Natural killer cell (primary cell): ENCODE measurements around the gene AREL1. TPM values are rescaled to one million over a fixed set of nuclear protein-coding genes. Genes with fewer than 3 reads are reported as not detected.

ENCODE experiments used
- ATAC-seq, 3 donors: fragments of 150-1000 bp in 2 of 3; fragments of 200-7000 bp in 1 of 3; cut with Tn5 transposase; 1 replicate in 1 of 3; 2 replicates in 2 of 3; pipeline ENCODE4 v1.10.0; 2021; ENCODE audit warnings: mild to moderate bottlenecking in 2 of 3, moderate library complexity in 2 of 3
- DNase-seq, 2 donors: peaks; one replicate each; pipeline versions ENCODE4 v3.0.0 to v3.0.0-alpha.2; 2013 to 2021; ENCODE audit warnings: mixed read lengths in 1 of 2
- H3K27ac ChIP-seq: one replicate; pipeline ENCODE4 v1.5.1; 2013; ENCODE audit warnings: mild to moderate bottlenecking, low read length
- H3K27me3 ChIP-seq: one replicate; pipeline ENCODE4 v1.6.1; 2013; ENCODE audit warnings: low read length; ENCODE audit not compliant: control insufficient read depth, insufficient read depth
- H3K36me3 ChIP-seq: one replicate; pipeline ENCODE4 v1.6.1; 2013; ENCODE audit warnings: low read length; ENCODE audit not compliant: control insufficient read depth, insufficient read depth
- H3K4me1 ChIP-seq: one replicate; pipeline ENCODE4 v1.6.1; 2013; ENCODE audit warnings: low read length; ENCODE audit not compliant: control insufficient read depth, insufficient read depth
- H3K4me3 ChIP-seq: one replicate; pipeline ENCODE4 v1.5.1; 2013; ENCODE audit warnings: low read length
- H3K9me3 ChIP-seq: one replicate; pipeline ENCODE4 v1.6.1; 2013; ENCODE audit warnings: low read length; ENCODE audit not compliant: control insufficient read depth, insufficient read depth
- H3K27ac Mint-ChIP-seq, 2 donors: one replicate each; pipeline ENCODE4 v1.8.0; 2022; ENCODE audit warnings: mild to moderate bottlenecking in 2 of 2, mixed read lengths in 2 of 2, moderate library complexity in 1 of 2
- H3K27me3 Mint-ChIP-seq, 2 donors: one replicate each; pipeline ENCODE4 v1.8.0; 2022; ENCODE audit warnings: low read depth in 2 of 2, mixed read lengths in 2 of 2
- H3K36me3 Mint-ChIP-seq: one replicate; pipeline ENCODE4 v1.8.0; 2022; ENCODE audit warnings: mixed read lengths
- H3K4me1 Mint-ChIP-seq, 2 donors: one replicate each; pipeline ENCODE4 v1.8.0; 2022; ENCODE audit warnings: mixed read lengths in 2 of 2
- H3K4me3 Mint-ChIP-seq: one replicate; pipeline ENCODE4 v1.8.0; 2022; ENCODE audit warnings: mild to moderate bottlenecking, moderate library complexity, mixed read lengths
- H3K9me3 Mint-ChIP-seq, 2 donors: one replicate each; pipeline ENCODE4 v1.8.0; 2022; ENCODE audit warnings: mixed read lengths in 2 of 2
- WGBS: methylation state at CpG from one replicate; pipeline ENCODE4 v1.1.7; 2013; ENCODE audit warnings: missing lambda C conversion rate; ENCODE audit not compliant: insufficient coverage; 5-methylcytosine and 5-hydroxymethylcytosine counted together
- intact Hi-C: fragments of 100-400 bp; cut with micrococcal nuclease; formaldehyde crosslinking; loops from one replicate; pipeline ENCODE4 v1.14.2; 2022
- total RNA-seq, 4 donors: library from RNA; stranded (reverse); fragments of 120-200 nt in 1 of 4; gene quantifications; one replicate each; pipeline versions ENCODE4 v1.2.3 to v1.2.4, GENCODE V29; 2013 to 2022
- TF ChIP-seq, protein P1 (sequence below): fragments of 200-600 bp; IDR thresholded peaks from one replicate; pipeline ENCODE4 v1.8.0; 2022; ENCODE audit warnings: antibody characterized with exemption

The AREL1 gene
- total RNA-seq, 3 donors from 2014 or later (not counting 1 experiment from before 2014, with no cell fraction given), result 65.9 to 83.0 (median 82.3) TPM

DNA sequence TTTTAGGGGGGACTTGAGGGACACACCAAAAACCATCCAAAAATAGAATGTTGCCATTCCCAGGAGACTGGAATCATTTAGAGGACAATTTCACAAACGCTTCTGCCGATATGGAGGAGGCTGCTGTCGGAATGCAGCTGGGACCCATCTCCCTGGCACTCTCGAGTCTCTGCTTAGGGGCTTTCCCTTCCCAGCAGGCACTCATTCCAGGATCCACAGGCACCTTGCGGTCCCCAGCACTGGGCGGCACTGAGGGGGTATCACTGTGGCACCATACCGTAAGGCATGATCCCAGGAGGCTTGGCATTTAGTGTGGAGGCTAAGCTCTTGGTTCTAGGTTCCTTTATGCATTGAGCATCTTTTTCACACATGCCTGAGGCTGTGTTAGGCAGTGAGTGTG, 64.3 kb downstream of the AREL1 start:
- TF ChIP-seq, protein P1, sequence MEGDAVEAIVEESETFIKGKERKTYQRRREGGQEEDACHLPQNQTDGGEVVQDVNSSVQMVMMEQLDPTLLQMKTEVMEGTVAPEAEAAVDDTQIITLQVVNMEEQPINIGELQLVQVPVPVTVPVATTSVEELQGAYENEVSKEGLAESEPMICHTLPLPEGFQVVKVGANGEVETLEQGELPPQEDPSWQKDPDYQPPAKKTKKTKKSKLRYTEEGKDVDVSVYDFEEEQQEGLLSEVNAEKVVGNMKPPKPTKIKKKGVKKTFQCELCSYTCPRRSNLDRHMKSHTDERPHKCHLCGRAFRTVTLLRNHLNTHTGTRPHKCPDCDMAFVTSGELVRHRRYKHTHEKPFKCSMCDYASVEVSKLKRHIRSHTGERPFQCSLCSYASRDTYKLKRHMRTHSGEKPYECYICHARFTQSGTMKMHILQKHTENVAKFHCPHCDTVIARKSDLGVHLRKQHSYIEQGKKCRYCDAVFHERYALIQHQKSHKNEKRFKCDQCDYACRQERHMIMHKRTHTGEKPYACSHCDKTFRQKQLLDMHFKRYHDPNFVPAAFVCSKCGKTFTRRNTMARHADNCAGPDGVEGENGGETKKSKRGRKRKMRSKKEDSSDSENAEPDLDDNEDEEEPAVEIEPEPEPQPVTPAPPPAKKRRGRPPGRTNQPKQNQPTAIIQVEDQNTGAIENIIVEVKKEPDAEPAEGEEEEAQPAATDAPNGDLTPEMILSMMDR, result no peak
- no peaks in the 10 kb centered on the region for H3K9me3 Mint-ChIP-seq
- ATAC-seq (no peak), DNase-seq (no peak)
- H3K4me1 ChIP-seq, result peaks cover 20% of the 10 kb centered on the region
- H3K4me3 ChIP-seq, result no peak overlapping the region
- no peaks in the 10 kb centered on the region for H3K9me3 ChIP-seq
- H3K36me3 ChIP-seq, result no peaks in the 10 kb centered on the region
- no peak overlapping the region for H3K27ac ChIP-seq
- no peaks in the 10 kb centered on the region for H3K27me3 ChIP-seq
- intact Hi-C loops, result no loop called here
- H3K4me1 Mint-ChIP-seq, result peaks cover 41 to 43% of the 10 kb centered on the region in 2 donors
- H3K36me3 Mint-ChIP-seq, result no peaks in the 10 kb centered on the region
- H3K4me3 Mint-ChIP-seq, result no peak overlapping the region
- no peaks in the 10 kb centered on the region for H3K27me3 Mint-ChIP-seq
- no peak overlapping the region for H3K27ac Mint-ChIP-seq
- 97% methylated on average over 7 of the region's 7 CpGs for whole genome bisulfite sequencing

DNA sequence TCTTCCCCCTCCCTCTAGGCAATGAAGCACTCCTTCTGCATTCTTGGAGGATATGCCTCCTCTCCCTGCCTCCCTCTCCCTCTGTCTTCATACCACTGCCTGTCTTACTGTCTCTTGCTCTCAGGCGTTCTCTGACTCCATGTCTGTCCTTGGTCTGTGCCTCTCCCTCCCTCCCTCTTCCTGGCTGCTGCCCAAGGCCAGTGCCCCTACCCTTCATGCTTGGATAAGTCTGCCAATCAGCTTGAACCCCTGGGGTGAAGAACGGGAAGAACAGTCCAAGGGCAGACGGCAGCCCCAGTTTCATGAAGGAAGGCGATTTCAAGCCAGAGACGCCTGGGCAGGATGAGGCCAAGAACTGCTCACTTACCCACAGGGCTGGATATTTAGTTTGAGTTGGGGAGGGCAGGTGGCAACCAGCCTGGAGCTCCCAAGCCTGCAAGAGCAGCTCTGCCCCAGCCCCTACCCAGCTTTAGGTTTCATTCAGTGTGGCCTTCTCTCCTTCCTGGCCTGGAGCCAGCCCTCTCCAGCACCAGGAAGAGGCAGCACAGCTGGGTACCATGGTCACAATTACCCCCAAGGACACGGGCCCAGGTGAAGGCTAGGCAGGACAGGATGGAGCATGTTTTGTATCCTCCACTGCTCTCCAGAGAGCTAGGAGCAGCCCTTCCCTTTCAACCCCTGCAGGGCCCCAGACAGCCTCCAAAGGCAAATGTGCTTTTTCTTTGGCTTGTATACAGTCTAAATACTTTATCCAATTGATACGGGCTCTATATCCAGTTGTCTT, 65.0 kb downstream of the AREL1 start:
- Mint-ChIP-seq H3K27me3 (no peaks in the 10 kb centered on the region), H3K36me3 (no peaks in the 10 kb centered on the region)

GRCh38 chr14:74647061-74647677, 65.7 kb downstream of the AREL1 start:
- no peaks in the 10 kb centered on the region for H3K27me3 Mint-ChIP-seq
- no peak overlapping the region for H3K27ac Mint-ChIP-seq
- no peak overlapping the region for H3K4me3 Mint-ChIP-seq
- intact Hi-C loops, result no loop called here
- no peaks in the 10 kb centered on the region for H3K36me3 Mint-ChIP-seq
- H3K27ac ChIP-seq, result no peak overlapping the region
- ATAC-seq (no peak), DNase-seq (no peak)
- H3K36me3 ChIP-seq, result no peaks in the 10 kb centered on the region
- WGBS, result 96% methylated on average over 11 of the region's 11 CpGs
- H3K9me3 Mint-ChIP-seq, result no peaks in the 10 kb centered on the region
- no peaks in the 10 kb centered on the region for H3K27me3 ChIP-seq
- H3K9me3 ChIP-seq, result no peaks in the 10 kb centered on the region
- H3K4me1 ChIP-seq, result peaks cover 20% of the 10 kb centered on the region
- H3K4me3 ChIP-seq, result no peak overlapping the region
- peaks cover 30 to 39% of the 10 kb centered on the region in 2 donors for H3K4me1 Mint-ChIP-seq
- TF ChIP-seq, protein P1, result no peak

More for the DNA sequence above, 65.0 kb downstream of the AREL1 start:
- Mint-ChIP-seq H3K4me3 (no peak overlapping the region), H3K9me3 (no peaks in the 10 kb centered on the region), H3K27ac (no peak overlapping the region), H3K4me1 (peaks cover 34 to 42% of the 10 kb centered on the region in 2 donors)
- no peaks in the 10 kb centered on the region for H3K27me3 ChIP-seq
- 67% methylated on average over 7 of the region's 7 CpGs for WGBS
- intact Hi-C loops, result no loop called here
- no peak overlapping the region for H3K4me3 ChIP-seq
- no peaks in the 10 kb centered on the region for H3K36me3 ChIP-seq
- DNase-seq (no peak), ATAC-seq (peak in 1 of 3 donors; percentile 15)
- H3K27ac ChIP-seq, result no peak overlapping the region
- H3K9me3 ChIP-seq, result no peaks in the 10 kb centered on the region
- peaks cover 20% of the 10 kb centered on the region for H3K4me1 ChIP-seq
- TF ChIP-seq, protein P1, result no peak
